Measurements from ENCODE around the gene ZNF805. TPM values are rescaled to one million over a fixed set of nuclear protein-coding genes. Genes with fewer than 3 reads are reported as not detected.

ZNF805 gene
- total and polyA plus RNA-seq, 2 donors, result 1.3 to 11.1 TPM

GRCh38 chr19:57293719-57294118 is 53.3 kb downstream of the ZNF805 start:
- Histone ChIP-seq H3K36me3 (ENCODE audit: control insufficient read depth in 2 of 2, insufficient read depth in 2 of 2, low read length in 1 of 2) (peaks cover 37 to 51% of the 10 kb centered on the region in 2 donors), H3K9me3 (ENCODE audit: control insufficient read depth in 2 of 2, insufficient read depth in 1 of 2, low read length in 1 of 2) (peaks cover 0 to 8% of the 10 kb centered on the region in 2 donors), H3K4me3 (ENCODE audit: low read length in 2 of 2) (no peak overlapping the region), H3K27ac (ENCODE audit: low read depth in 1 of 2, low read length in 1 of 2) (no peak overlapping the region), H3K4me1 (ENCODE audit: control insufficient read depth in 2 of 2, insufficient read depth in 2 of 2, low read length in 2 of 2) (no peaks in the 10 kb centered on the region), H3K27me3 (ENCODE audit: control insufficient read depth in 2 of 2, insufficient read depth in 1 of 2, low read length in 1 of 2) (no peaks in the 10 kb centered on the region)
- 98% methylated on average over 1 of the region's 1 CpG for WGBS
- no peak for DNase-seq (ENCODE audit: low read depth in 6 of 9, low spot score in 9 of 9)

GRCh38 chr19:57302020-57302465 is 61.6 kb downstream of the ZNF805 start:
- Histone ChIP-seq H3K36me3 (ENCODE audit: control insufficient read depth in 2 of 2, insufficient read depth in 2 of 2, low read length in 1 of 2) (peaks cover 0 to 11% of the 10 kb centered on the region in 2 donors), H3K9me3 (ENCODE audit: control insufficient read depth in 2 of 2, insufficient read depth in 1 of 2, low read length in 1 of 2) (no peaks in the 10 kb centered on the region), H3K27me3 (ENCODE audit: control insufficient read depth in 2 of 2, insufficient read depth in 1 of 2, low read length in 1 of 2) (no peaks in the 10 kb centered on the region), H3K4me3 (ENCODE audit: low read length in 2 of 2) (no peak overlapping the region), H3K27ac (ENCODE audit: low read depth in 1 of 2, low read length in 1 of 2) (no peak overlapping the region), H3K4me1 (ENCODE audit: control insufficient read depth in 2 of 2, insufficient read depth in 2 of 2, low read length in 2 of 2) (no peaks in the 10 kb centered on the region)
- no peak for DNase-seq (ENCODE audit: low read depth in 6 of 9, low spot score in 9 of 9)
- 98% methylated on average over 1 of the region's 1 CpG for WGBS

- 98% methylated on average over 7 of the region's 7 CpGs for WGBS
- Histone ChIP-seq H3K4me1 (ENCODE audit: control insufficient read depth in 2 of 2, insufficient read depth in 2 of 2, low read length in 2 of 2) (no peaks in the 10 kb centered on the region), H3K36me3 (ENCODE audit: control insufficient read depth in 2 of 2, insufficient read depth in 2 of 2, low read length in 1 of 2) (peaks cover 0 to 11% of the 10 kb centered on the region in 2 donors), H3K27me3 (ENCODE audit: control insufficient read depth in 2 of 2, insufficient read depth in 1 of 2, low read length in 1 of 2) (no peaks in the 10 kb centered on the region), H3K9me3 (ENCODE audit: control insufficient read depth in 2 of 2, insufficient read depth in 1 of 2, low read length in 1 of 2) (no peaks in the 10 kb centered on the region), H3K27ac (ENCODE audit: low read depth in 1 of 2, low read length in 1 of 2) (no peak overlapping the region), H3K4me3 (ENCODE audit: low read length in 2 of 2) (no peak overlapping the region)
- DNase-seq (ENCODE audit: low read depth in 6 of 9, low spot score in 9 of 9), result no peak
Observed at GRCh38 chr19:57302727-57303401, 62.4 kb downstream of the ZNF805 start.

Other genes starting within 250 kb of the ZNF805 start
- gene USP29, start 120.6 kb upstream of the ZNF805 start, total RNA-seq, result not detected
- not detected for gene USP29, start 120.6 kb upstream of the ZNF805 start, polyA plus RNA-seq
- not detected for gene ZIM3, start 95.4 kb upstream of the ZNF805 start, total RNA-seq
- not detected for gene ZIM3, start 95.4 kb upstream of the ZNF805 start, polyA plus RNA-seq
- gene DUXA, start 73.1 kb upstream of the ZNF805 start, total RNA-seq, result 0.05 TPM
- 0.05 TPM for gene DUXA, start 73.1 kb upstream of the ZNF805 start, polyA plus RNA-seq
- 27.8 TPM for gene ZNF264, start 49.1 kb upstream of the ZNF805 start, total RNA-seq
- gene ZNF264, start 49.1 kb upstream of the ZNF805 start, polyA plus RNA-seq, result 6.3 TPM
- 1.5 TPM for gene AURKC, start 9.6 kb upstream of the ZNF805 start, total RNA-seq
- gene AURKC, start 9.6 kb upstream of the ZNF805 start, polyA plus RNA-seq, result 4.5 TPM
- gene ZNF460, start 39.9 kb downstream of the ZNF805 start, total RNA-seq, result 20.7 TPM
- gene ZNF460, start 39.9 kb downstream of the ZNF805 start, polyA plus RNA-seq, result 1.4 TPM
- 10.3 TPM for gene ZNF543, start 79.8 kb downstream of the ZNF805 start, total RNA-seq
- gene ZNF543, start 79.8 kb downstream of the ZNF805 start, polyA plus RNA-seq, result 3.9 TPM
- gene ZNF304, start 110.6 kb downstream of the ZNF805 start, total RNA-seq, result 10.7 TPM
- gene ZNF304, start 110.6 kb downstream of the ZNF805 start, polyA plus RNA-seq, result 7.9 TPM
- 23.7 TPM for gene TRAPPC2B, start 122.9 kb downstream of the ZNF805 start, total RNA-seq
- gene TRAPPC2B, start 122.9 kb downstream of the ZNF805 start, polyA plus RNA-seq, result 42.2 TPM
- gene ZNF547, start 122.9 kb downstream of the ZNF805 start, total RNA-seq, result 4.3 TPM
- 7.2 TPM for gene ZNF547, start 122.9 kb downstream of the ZNF805 start, polyA plus RNA-seq
- 14.7 TPM for gene ZNF548, start 149.2 kb downstream of the ZNF805 start, total RNA-seq
- 26.4 TPM for gene ZNF548, start 149.2 kb downstream of the ZNF805 start, polyA plus RNA-seq
- gene ZNF17, start 170.5 kb downstream of the ZNF805 start, total RNA-seq, result 10.4 TPM
- 5.3 TPM for gene ZNF17, start 170.5 kb downstream of the ZNF805 start, polyA plus RNA-seq
- 11.2 TPM for gene ZNF749, start 194.7 kb downstream of the ZNF805 start, total RNA-seq
- 8.5 TPM for gene ZNF749, start 194.7 kb downstream of the ZNF805 start, polyA plus RNA-seq
- 0.42 TPM for gene VN1R1, start 216.5 kb downstream of the ZNF805 start, total RNA-seq
- 0.48 TPM for gene VN1R1, start 216.5 kb downstream of the ZNF805 start, polyA plus RNA-seq
- 17.0 TPM for gene ZNF772, start 236.9 kb downstream of the ZNF805 start, total RNA-seq
- gene ZNF772, start 236.9 kb downstream of the ZNF805 start, polyA plus RNA-seq, result 3.6 TPM
- gene ZNF419, start 247.1 kb downstream of the ZNF805 start, total RNA-seq, result 10.7 TPM
- gene ZNF419, start 247.1 kb downstream of the ZNF805 start, polyA plus RNA-seq, result 12.2 TPM

Data from thymus (tissue), 11 donors.